H1 (cell line): ENCODE measurements around the gene LPAR3. TPM values are rescaled to one million over a fixed set of nuclear protein-coding genes. Genes with fewer than 3 reads are reported as not detected.

Experiments
- CTCF ChIA-PET: fragments of 300-600 bp; sonication (Branson Sonifier 250); formaldehyde crosslinking; loops from one replicate; lab custom pipeline; 2021; ENCODE audit not compliant: partially characterized antibody; lab: Charles Lee
- POLR2A ChIA-PET: fragments of 300-600 bp; sonication (Branson Sonifier 250); formaldehyde crosslinking; loops from one replicate; lab custom pipeline; 2021; ENCODE audit warnings: inconsistent platforms; ENCODE audit not compliant: partially characterized antibody; lab: Charles Lee
- DNase-seq, 2 experiments: peaks; one replicate each; pipeline versions ENCODE4 v3.0.0 to v3.0.0-alpha.2; 2010 to 2022; ENCODE audit warnings: low spot score in 2 of 2, low read depth in 1 of 2, mixed read lengths in 1 of 2
- FAIRE-seq: peaks from 2 replicates; lab custom pipeline; 2011; peaks lifted over from hg19 to GRCh38; lab: Jason Lieb, UNC
- H2AFZ ChIP-seq: 2 replicates; pipeline ENCODE4 v1.8.1; 2012; ENCODE audit warnings: low read length, inconsistent platforms
- H2AK5ac ChIP-seq: 2 replicates; pipeline ENCODE4 v1.6.1; 2013; ENCODE audit warnings: low read depth, low read length
- H2BK120ac ChIP-seq: replicated peaks from 2 replicates; pipeline ENCODE3; 2013; ENCODE audit warnings: low read depth, low read length, inconsistent platforms
- H2BK12ac ChIP-seq: 2 replicates; pipeline ENCODE4 v1.6.1; 2013; ENCODE audit warnings: low read depth, low read length
- H2BK15ac ChIP-seq: 2 replicates; pipeline ENCODE4 v1.6.1; 2013; ENCODE audit warnings: low read length
- H2BK20ac ChIP-seq: 2 replicates; pipeline ENCODE4 v1.6.1; 2013; ENCODE audit warnings: low read length
- H2BK5ac ChIP-seq: 2 replicates; pipeline ENCODE4 v1.6.1; 2013; ENCODE audit warnings: low read depth, low read length
- H3K14ac ChIP-seq: 2 replicates; pipeline ENCODE4 v1.6.1; 2013; ENCODE audit warnings: inconsistent platforms; ENCODE audit not compliant: insufficient read length
- H3K18ac ChIP-seq: 2 replicates; pipeline ENCODE4 v1.6.1; 2013; ENCODE audit warnings: low read length; ENCODE audit errors: extremely low read depth
- H3K23ac ChIP-seq: 2 replicates; pipeline ENCODE4 v1.6.1; 2013; ENCODE audit warnings: inconsistent platforms; ENCODE audit not compliant: insufficient read length
- H3K23me2 ChIP-seq: 2 replicates; pipeline ENCODE4 v1.6.1; 2013; ENCODE audit warnings: low read depth, low read length
- H3K27ac ChIP-seq: 2 replicates; pipeline ENCODE4 v1.6.1; 2011; ENCODE audit warnings: low read depth, low read length, inconsistent platforms
- H3K27me3 ChIP-seq, 4 experiments: replicated peaks in 1 of 4; 1 replicate in 1 of 4; 2 replicates in 3 of 4; pipeline versions ENCODE4 v1.6.1 to v1.8.1; 2011 to 2013; ENCODE audit warnings: low read length in 3 of 4, mild to moderate bottlenecking in 3 of 4, inconsistent platforms in 2 of 4, mixed read lengths in 2 of 4, moderate library complexity in 1 of 4; ENCODE audit not compliant: control insufficient read depth in 3 of 4, insufficient read depth in 3 of 4; ENCODE audit errors: extremely low read depth in 1 of 4
- H3K36me3 ChIP-seq, 4 experiments: 2 replicates each; pipeline versions ENCODE4 v1.6.1 to v1.8.1; 2011 to 2013; ENCODE audit warnings: mild to moderate bottlenecking in 4 of 4, low read length in 3 of 4, moderate library complexity in 2 of 4, control low read depth in 1 of 4, inconsistent platforms in 1 of 4; ENCODE audit not compliant: insufficient read depth in 4 of 4, control insufficient read depth in 2 of 4
- H3K4ac ChIP-seq: replicated peaks from 2 replicates; pipeline ENCODE3; 2013; ENCODE audit warnings: low read length, low read depth, mixed read lengths, inconsistent platforms; ENCODE audit not compliant: insufficient read length
- H3K4me1 ChIP-seq, 4 experiments: replicated peaks in 1 of 4; 1 replicate in 1 of 4; 2 replicates in 3 of 4; pipeline versions ENCODE4 v1.6.1 to v1.8.1; 2011 to 2013; ENCODE audit warnings: low read length in 3 of 4, inconsistent platforms in 2 of 4, mixed read lengths in 1 of 4; ENCODE audit not compliant: insufficient read depth in 4 of 4, control insufficient read depth in 3 of 4
- H3K4me2 ChIP-seq, 2 experiments: 2 replicates each; pipeline versions ENCODE4 v1.6.1 to v1.8.1; 2011 to 2013; ENCODE audit warnings: low read depth in 2 of 2, low read length in 2 of 2, control low read depth in 1 of 2, inconsistent platforms in 1 of 2, mild to moderate bottlenecking in 1 of 2; ENCODE audit not compliant: insufficient read depth in 1 of 2
- H3K4me3 ChIP-seq, 4 experiments: fragments of 200-600, 300-600 bp in 1 of 4; sonication (generic), shearing (Covaris generic), sonication (Bioruptor Twin) in 1 of 4; 2 replicates each; pipeline versions ENCODE4 v1.5.1 to v1.8.1; 2011 to 2016; ENCODE audit warnings: low read length in 4 of 4, low read depth in 3 of 4, control low read depth in 2 of 4, inconsistent platforms in 2 of 4, mild to moderate bottlenecking in 2 of 4, mixed read lengths in 1 of 4, moderate library complexity in 1 of 4; ENCODE audit not compliant: insufficient read depth in 2 of 4; ENCODE audit errors: extremely low read depth in 1 of 4
- H3K56ac ChIP-seq: replicated peaks from 2 replicates; pipeline ENCODE3; 2013; ENCODE audit warnings: low read depth, mild to moderate bottlenecking, mixed read lengths, low read length, inconsistent platforms; ENCODE audit not compliant: insufficient read length
- H3K79me1 ChIP-seq: 2 replicates; pipeline ENCODE4 v1.6.1; 2013; ENCODE audit warnings: low read depth, low read length, control low read depth
- H3K79me2 ChIP-seq, 2 experiments: 2 replicates each; pipeline versions ENCODE4 v1.6.1 to v1.8.1; 2012 to 2013; ENCODE audit warnings: low read length in 2 of 2, mild to moderate bottlenecking in 2 of 2, inconsistent platforms in 1 of 2; ENCODE audit not compliant: insufficient read depth in 2 of 2, control insufficient read depth in 1 of 2
- H3K9ac ChIP-seq, 4 experiments: replicated peaks in 1 of 4; 1 replicate in 1 of 4; 2 replicates in 3 of 4; pipeline versions ENCODE4 v1.6.1 to v1.8.1; 2011 to 2013; ENCODE audit warnings: low read depth in 3 of 4, low read length in 3 of 4, control low read depth in 2 of 4, mild to moderate bottlenecking in 2 of 4, moderate library complexity in 2 of 4, inconsistent platforms in 1 of 4; ENCODE audit errors: extremely low read depth in 1 of 4
- H3K9me3 ChIP-seq, 2 experiments: 2 replicates each; pipeline versions ENCODE4 v1.6.1 to v1.8.1; 2012 to 2013; ENCODE audit warnings: mild to moderate bottlenecking in 2 of 2, moderate library complexity in 2 of 2, control low read depth in 1 of 2, inconsistent platforms in 1 of 2, low read depth in 1 of 2, low read length in 1 of 2, mixed read lengths in 1 of 2; ENCODE audit not compliant: insufficient read depth in 2 of 2
- H4K20me1 ChIP-seq, 2 experiments: replicated peaks in 1 of 2; 2 replicates each; pipeline versions ENCODE3 to v1.8.1; 2011 to 2013; ENCODE audit warnings: inconsistent platforms in 2 of 2, low read length in 2 of 2, mild to moderate bottlenecking in 1 of 2; ENCODE audit not compliant: insufficient read depth in 2 of 2, control insufficient read depth in 1 of 2
- H4K5ac ChIP-seq: 2 replicates; pipeline ENCODE4 v1.6.1; 2013; ENCODE audit warnings: low read length, low read depth, mixed read lengths, inconsistent platforms; ENCODE audit not compliant: insufficient read length
- H4K8ac ChIP-seq: 2 replicates; pipeline ENCODE4 v1.8.0; 2013; ENCODE audit warnings: mild to moderate bottlenecking, moderate library complexity, low read length, inconsistent platforms; ENCODE audit not compliant: insufficient read depth; ENCODE audit errors: extremely low read depth
- H4K91ac ChIP-seq: replicated peaks from 2 replicates; pipeline ENCODE3; 2013; ENCODE audit warnings: low read length, mixed read lengths, inconsistent platforms; ENCODE audit not compliant: insufficient read length
- BCL11A ChIP-seq, 2 experiments: IDR thresholded peaks; one replicate each; pipeline ENCODE4 v1.6.1; 2011; ENCODE audit warnings: low read depth in 2 of 2, low read length in 2 of 2, mild to moderate bottlenecking in 2 of 2
- CBX8 ChIP-seq: fragments of 300-800, 300-1000 bp; sonication (generic); IDR thresholded peaks from 2 replicates; pipeline ENCODE4 v1.7.1; 2016; ENCODE audit warnings: low read depth, low read length, borderline replicate concordance
- CEBPB ChIP-seq: IDR thresholded peaks from 2 replicates; pipeline ENCODE4 v1.6.1; 2012; ENCODE audit warnings: low read depth, low read length
- EP300 ChIP-seq, 2 experiments: IDR thresholded peaks; 1 replicate in 1 of 2; 2 replicates in 1 of 2; pipeline ENCODE4 v1.6.1; 2011 to 2012; ENCODE audit warnings: low read depth in 2 of 2, low read length in 2 of 2, mild to moderate bottlenecking in 2 of 2, borderline replicate concordance in 1 of 2, inconsistent platforms in 1 of 2, moderate library complexity in 1 of 2
- JUN ChIP-seq: IDR thresholded peaks from 2 replicates; pipeline ENCODE4 v1.6.1; 2011; ENCODE audit warnings: low read depth, mild to moderate bottlenecking, improper control_type of control experiment, low read length
- KDM4A ChIP-seq: IDR thresholded peaks from one replicate; pipeline ENCODE4 v1.7.1; 2012; ENCODE audit warnings: low read depth, mild to moderate bottlenecking, moderate library complexity, low read length, inconsistent platforms; ENCODE audit not compliant: severe bottlenecking
- NRF1 ChIP-seq: IDR thresholded peaks from 2 replicates; pipeline ENCODE4 v1.6.1; 2011; ENCODE audit warnings: mild to moderate bottlenecking, low read depth, low read length, improper control_type of control experiment
- POU5F1 ChIP-seq: IDR thresholded peaks from 2 replicates; pipeline ENCODE4 v1.6.1; 2011; ENCODE audit warnings: low read depth, mild to moderate bottlenecking, low read length, moderate library complexity
- RNF2 ChIP-seq: fragments of 200-900, 300-1000 bp; sonication (generic); IDR thresholded peaks from 2 replicates; pipeline ENCODE4 v1.7.1; 2016; ENCODE audit warnings: borderline replicate concordance, low read depth, mild to moderate bottlenecking, antibody characterized with exemption, low read length; ENCODE audit not compliant: poor library complexity, severe bottlenecking; ENCODE audit errors: missing control alignments
- RXRA ChIP-seq: IDR thresholded peaks from 2 replicates; pipeline ENCODE4 v1.6.1; 2011; ENCODE audit warnings: low read depth, mild to moderate bottlenecking, low read length, moderate library complexity; ENCODE audit not compliant: insufficient read depth
- SIN3A ChIP-seq, 2 experiments: IDR thresholded peaks in 1 of 2; conservative IDR thresholded peaks in 1 of 2; 2 replicates each; pipeline ENCODE4 v1.6.1; 2011 to 2012; ENCODE audit warnings: low read length in 2 of 2, improper control_type of control experiment in 1 of 2, low read depth in 1 of 2, mild to moderate bottlenecking in 1 of 2
- SP2 ChIP-seq: IDR thresholded peaks from 2 replicates; pipeline ENCODE4 v1.6.1; 2012; ENCODE audit warnings: mild to moderate bottlenecking, low read length, inconsistent platforms
- SP4 ChIP-seq: IDR thresholded peaks from 2 replicates; pipeline ENCODE4 v1.6.1; 2012; ENCODE audit warnings: low read length, inconsistent platforms
- TAF7 ChIP-seq: optimal IDR thresholded peaks from 2 replicates; pipeline ENCODE3; 2011; ENCODE audit warnings: low read depth, mild to moderate bottlenecking, inconsistent platforms, low read length, moderate library complexity, borderline replicate concordance
- WGBS, 2 experiments: shearing (Covaris generic) in 1 of 2; methylation state at CpG; one replicate each; pipeline versions ENCODE4 v1.1.6 to v1.1.7; 2013 to 2015; ENCODE audit warnings: low lambda C conversion rate in 2 of 2, mixed read lengths in 2 of 2, inconsistent platforms in 1 of 2, low coverage in 1 of 2, missing lambda C conversion rate in 1 of 2; ENCODE audit not compliant: insufficient replicate concordance in 2 of 2, insufficient coverage in 1 of 2, insufficient read length in 1 of 2; ENCODE audit errors: extremely low coverage in 1 of 2, missing lambda C conversion rate in 1 of 2; 5-methylcytosine and 5-hydroxymethylcytosine counted together
- polyA plus RNA-seq, 7 experiments: library from polyadenylated mRNA; depleted of rRNA in 3 of 7; stranded (reverse) in 5 of 7; unstranded in 2 of 7; fragments of >200 nt in 5 of 7; fragments of 200-250 nt in 2 of 7; gene quantifications; 1 replicate in 5 of 7; 2 replicates in 1 of 7; 4 replicates in 1 of 7; pipeline versions ENCODE4 v1.2.1 to v1.2.3, GENCODE V29; 2011 to 2013; ENCODE audit warnings: missing spikeins in 2 of 7, mixed read lengths in 2 of 7
- total RNA-seq: library from RNA; stranded (reverse); fragmentation: NEBNext Ultra II Directional; extraction: Animal tissue kit (Norgen Biotek cat#: 25700); gene quantifications from 2 replicates; pipeline ENCODE4 v1.2.1, GENCODE V29; 2021

Gene LPAR3
- total and polyA plus RNA-seq, 2 of the 8 experiments (the other 6 are each of a cell fraction or from before 2014, with no cell fraction given): 17.1 to 25.4 TPM

DNA sequence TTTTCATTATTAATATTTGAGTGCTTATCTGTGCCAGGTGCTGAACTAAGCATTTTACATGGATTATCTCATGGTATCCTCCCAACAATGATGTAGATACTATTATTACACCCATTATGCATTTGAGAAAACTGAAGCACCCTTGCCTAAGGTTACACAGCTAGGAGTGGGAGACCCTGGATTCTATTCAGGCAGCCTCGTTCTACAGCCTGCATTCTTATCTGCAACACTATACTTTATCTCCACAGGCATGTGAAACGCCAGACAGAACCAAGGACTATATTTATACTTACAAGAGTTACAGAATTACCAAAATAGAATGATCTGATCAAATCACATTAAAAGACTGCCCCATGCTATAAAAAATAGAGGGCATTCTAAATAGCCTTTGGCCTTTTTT lies 22.4 kb downstream of the LPAR3 start:
- H4K20me1 ChIP-seq: peaks cover 2% of the 10 kb centered on the region in 2 experiments
- H3K79me2 ChIP-seq: peaks cover 0 to 14% of the 10 kb centered on the region in 2 experiments; a peak in 2 of 4 replicates
- H3K4me3 ChIP-seq: no peak overlapping the region
- no peak overlapping the region for H3K4ac ChIP-seq
- no peak overlapping the region for H4K91ac ChIP-seq
- H2AK5ac ChIP-seq: no peak overlapping the region
- H3K4me2 ChIP-seq: no peak overlapping the region
- H2BK120ac ChIP-seq: no peak overlapping the region
- H3K27ac ChIP-seq: no peak overlapping the region
- no peak overlapping the region for H3K56ac ChIP-seq
- no peaks in the 10 kb centered on the region for H3K4me1 ChIP-seq
- POLR2A ChIA-PET: interaction anchor here (1.0 kb wide), 1 partner anchor 8 kb away, joined by 3 read pairs; no protein-coding TSS in a partner anchor
- no peak overlapping the region for H2AFZ ChIP-seq
- H3K14ac ChIP-seq: no peak overlapping the region
- H3K18ac ChIP-seq: no peak overlapping the region
- CTCF ChIA-PET: interaction anchor here (0.7 to 2.3 kb wide), 7 partner anchors 9 to 185 kb away, joined by 3 to 10 read pairs (median 4); no protein-coding TSS in a partner anchor
- H4K8ac ChIP-seq: no peak overlapping the region
- no peak overlapping the region for H3K9ac ChIP-seq
- H3K23ac ChIP-seq: no peak overlapping the region
- H2BK5ac ChIP-seq: no peak overlapping the region
- no peaks in the 10 kb centered on the region for H3K23me2 ChIP-seq
- no peaks in the 10 kb centered on the region for H3K9me3 ChIP-seq
- no peak overlapping the region for H2BK15ac ChIP-seq
- no peak overlapping the region for H2BK12ac ChIP-seq
- H2BK20ac ChIP-seq: no peak overlapping the region
- no peak for FAIRE-seq
- no peaks in the 10 kb centered on the region for H3K36me3 ChIP-seq
- H4K5ac ChIP-seq: no peak overlapping the region
- no peaks in the 10 kb centered on the region for H3K27me3 ChIP-seq
- no peaks in the 10 kb centered on the region for H3K79me1 ChIP-seq
- no peak for DNase-seq
- WGBS, 2 experiments: 72% methylated on average over 2 of the region's 2 CpGs; no CpG with 5 or more reads in 1 of the 2 experiments
- TF ChIP-seq KDM4A (no peak), NRF1 (no peak), RXRA (no peak), CBX8 (no peak), SIN3A (conservative IDR thresholded peaks at IDR 0.05 in 1 of 2, IDR thresholded peaks at IDR 0.05 in 1 of 2; ENCODE audit: low read depth in 1 of 2, low read length in 2 of 2) (no peak), CEBPB (no peak), JUN (no peak), TAF7 (no peak), POU5F1 (no peak), BCL11A (IDR thresholded peaks at IDR 0.05; ENCODE audit: low read depth in 2 of 2, low read length in 2 of 2) (no peak), SP2 (no peak), RNF2 (no peak), SP4 (no peak), EP300 (IDR thresholded peaks at IDR 0.05; ENCODE audit: borderline replicate concordance in 1 of 2, low read depth in 2 of 2, low read length in 2 of 2) (no peak)
